DMS153 treated with DMSO at 0.1 percent for 48 hours (cell line): Measurements from ENCODE around the gene SDK2.

Source experiments
- DNase-seq: peaks from one replicate; lab custom pipeline; 2025; ENCODE audit not compliant: unreplicated experiment; lab: John Stamatoyannopoulos, UW

Gene SDK2

DNA sequence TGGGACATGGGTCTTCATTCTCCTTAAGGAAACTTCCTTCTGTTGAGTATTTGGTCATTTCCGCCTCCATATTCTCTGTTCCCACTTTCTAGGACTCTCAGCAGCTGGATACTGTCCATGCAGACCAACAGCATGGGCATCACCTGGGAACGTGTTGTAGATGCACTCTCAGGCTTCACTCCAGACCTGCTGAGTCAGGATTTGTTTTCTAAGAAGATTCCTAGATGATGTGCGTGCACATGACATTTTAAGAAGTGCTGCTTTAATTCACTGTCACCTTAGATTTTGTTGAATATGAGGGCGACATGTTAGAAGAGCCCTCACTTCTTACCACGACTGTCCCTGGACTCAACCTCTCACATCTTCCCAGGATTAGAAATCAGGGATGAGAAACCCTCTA, 10.0 kb upstream of the SDK2 start:
- DNase-seq = no peak

DNA sequence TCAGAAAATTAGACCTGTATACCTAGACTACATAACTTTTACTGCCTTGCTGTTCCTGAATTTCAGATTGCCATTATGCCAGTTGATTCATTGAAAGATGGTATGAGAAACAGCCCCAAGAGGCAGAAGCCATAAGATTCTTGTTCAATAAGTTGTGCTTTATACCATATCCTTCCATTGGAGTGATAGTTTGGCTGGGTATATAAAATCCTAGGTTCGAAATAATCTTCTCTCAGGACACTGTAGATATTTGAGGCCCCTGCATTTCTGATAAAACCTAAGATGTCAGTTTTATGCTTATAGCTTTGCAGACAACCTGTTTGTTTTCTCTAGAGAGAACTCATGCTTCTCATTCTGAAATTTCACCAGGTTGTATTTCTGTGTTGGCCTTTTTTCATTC, 9.6 kb upstream of the SDK2 start:
- no peak for DNase-seq

DNA sequence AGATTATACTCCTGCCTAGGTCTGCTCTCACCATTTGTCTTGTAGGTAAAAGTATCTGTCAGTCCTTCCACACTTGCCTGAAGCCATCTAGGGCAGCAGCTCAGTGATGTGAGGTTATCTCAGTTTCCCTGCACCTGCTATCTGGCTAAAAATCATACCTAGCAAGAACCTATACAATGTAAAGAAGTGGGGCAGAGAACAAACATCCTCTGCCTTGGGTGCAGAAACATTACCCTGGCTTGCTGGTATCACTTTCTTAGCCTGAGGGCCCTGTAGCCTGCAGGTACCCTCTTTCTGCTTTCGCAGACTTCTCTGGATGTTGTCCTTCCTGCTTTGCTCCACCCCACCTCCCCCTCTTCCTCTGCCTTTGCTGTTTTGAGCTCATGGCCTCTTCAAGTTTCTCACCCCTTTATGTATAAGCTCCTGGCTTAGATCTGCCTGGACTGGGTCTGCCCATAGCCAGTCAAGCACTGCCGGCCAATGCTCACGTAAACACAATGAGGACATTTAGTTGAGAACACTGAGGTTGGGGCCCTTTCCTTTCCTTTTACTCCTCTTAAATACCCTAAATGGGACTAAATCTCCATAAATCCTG, 8.7 kb upstream of the SDK2 start:
- no peak for DNase-seq

DNA sequence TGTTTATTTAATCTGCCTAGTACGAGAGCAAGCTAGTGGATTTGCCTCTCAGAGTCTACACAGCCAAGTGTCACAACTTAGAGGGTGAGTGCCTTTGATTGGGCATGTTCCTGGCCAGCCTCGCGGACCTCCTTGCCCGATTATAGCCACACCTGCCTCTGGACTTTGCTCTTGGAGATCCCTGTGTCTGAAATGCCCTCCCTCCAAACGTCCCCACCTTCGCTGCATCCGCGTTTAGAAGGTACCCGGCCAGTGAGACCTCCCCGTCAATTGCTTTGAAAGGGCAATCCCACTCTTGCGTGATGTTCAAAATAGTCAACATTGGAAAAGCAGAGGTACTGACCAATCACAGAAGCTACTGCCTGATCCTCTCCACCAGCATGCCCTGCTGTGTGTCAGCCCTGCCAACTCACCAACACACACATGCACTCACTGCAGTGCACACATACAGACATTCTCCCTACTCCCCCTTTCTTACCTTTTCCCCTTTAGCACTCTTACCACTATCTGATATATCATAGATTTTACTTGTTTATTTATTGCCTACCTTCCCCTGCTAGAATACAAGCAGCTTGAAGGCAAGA, 6.5 kb upstream of the SDK2 start:
- no peak for DNase-seq

DNA sequence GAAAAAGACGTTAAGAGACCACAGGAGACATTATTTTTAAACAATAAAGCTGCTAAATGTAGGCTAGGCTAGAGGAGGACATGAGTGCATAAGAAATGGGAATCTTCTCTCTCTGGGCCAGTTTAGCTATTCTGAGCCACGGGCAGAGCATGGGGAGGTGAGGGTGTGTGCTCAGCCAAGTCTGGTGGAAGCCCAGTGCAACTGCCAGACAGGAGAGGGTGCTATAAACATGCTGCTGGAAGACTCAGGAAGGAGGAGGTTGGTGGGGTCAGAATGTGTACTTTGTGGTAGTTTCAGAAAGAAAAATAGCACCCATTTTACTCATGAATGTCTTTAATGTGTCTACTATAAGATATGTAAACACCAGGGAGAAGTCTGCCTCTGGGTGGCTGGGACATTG, 5.9 kb upstream of the SDK2 start:
- no peak for DNase-seq

DNA sequence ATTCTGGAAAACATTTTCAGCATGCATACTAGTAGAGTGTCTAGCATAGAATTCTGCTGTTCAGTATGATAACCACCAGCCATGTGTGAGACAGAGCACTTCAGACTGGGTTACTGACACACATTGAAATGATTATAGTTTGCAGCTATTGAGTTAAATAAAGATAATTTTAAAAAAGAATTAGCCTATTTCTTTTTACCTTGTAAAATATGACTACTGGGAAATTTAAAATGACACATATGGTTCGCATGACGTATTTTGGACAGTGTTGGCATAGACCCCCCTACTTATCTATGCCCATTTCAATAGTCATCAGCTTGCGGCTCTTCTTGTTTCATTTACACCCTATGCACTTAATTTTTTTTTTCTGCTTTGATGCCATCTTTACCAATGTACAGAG, 4.7 kb upstream of the SDK2 start:
- DNase-seq = no peak

DNA sequence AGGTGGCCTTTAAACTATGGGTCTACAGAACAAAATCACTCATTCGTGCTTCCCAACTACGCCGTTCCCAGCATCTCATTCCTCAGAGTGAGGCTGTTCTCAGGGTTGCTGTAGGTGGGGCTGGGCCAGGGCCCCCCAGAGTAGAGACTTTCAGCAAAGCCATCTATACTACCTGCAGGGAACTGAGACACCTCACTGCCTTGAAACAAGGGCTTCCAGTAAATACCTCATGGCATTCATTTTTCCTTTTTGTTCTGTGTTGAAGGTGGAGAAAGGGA, 4.2 kb upstream of the SDK2 start:
- no peak for DNase-seq

DNA sequence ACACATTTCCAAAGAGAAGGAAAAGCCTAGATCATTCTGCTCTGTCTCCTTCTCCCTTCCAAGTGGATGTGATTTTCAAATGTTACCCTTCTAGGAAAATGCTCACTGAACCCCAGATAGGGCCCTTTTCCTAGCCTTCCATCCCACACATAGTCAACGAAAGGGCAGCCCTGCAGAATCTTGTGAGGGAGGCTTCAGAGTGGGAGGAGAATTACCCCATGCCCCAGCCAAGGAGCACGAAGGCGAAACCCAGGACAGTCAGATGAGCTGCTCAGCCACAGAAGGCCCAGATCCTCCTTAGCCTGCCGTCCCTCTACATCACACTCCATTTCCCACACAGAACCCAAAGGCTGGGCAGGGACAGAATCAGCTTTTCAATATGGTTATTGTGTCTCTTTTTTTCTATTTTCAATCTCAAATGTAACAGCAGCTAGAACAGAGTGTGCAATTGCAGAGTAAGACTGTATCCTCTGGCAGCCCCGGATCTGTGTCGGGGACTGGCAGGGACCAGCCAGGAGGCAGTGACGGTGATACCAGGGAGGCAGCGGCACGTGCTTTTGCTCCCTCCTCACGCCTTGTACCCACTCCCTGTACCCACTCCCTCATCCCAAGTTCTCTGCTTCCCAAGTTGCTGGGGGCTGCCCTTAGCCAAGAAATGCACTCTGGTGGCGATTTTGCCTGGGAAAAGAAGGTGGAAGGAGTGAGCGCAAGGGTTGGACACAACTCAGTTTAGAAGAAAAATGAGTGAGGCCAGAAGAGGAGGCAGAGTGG, 3.7 kb upstream of the SDK2 start:
- no peak for DNase-seq

DNA sequence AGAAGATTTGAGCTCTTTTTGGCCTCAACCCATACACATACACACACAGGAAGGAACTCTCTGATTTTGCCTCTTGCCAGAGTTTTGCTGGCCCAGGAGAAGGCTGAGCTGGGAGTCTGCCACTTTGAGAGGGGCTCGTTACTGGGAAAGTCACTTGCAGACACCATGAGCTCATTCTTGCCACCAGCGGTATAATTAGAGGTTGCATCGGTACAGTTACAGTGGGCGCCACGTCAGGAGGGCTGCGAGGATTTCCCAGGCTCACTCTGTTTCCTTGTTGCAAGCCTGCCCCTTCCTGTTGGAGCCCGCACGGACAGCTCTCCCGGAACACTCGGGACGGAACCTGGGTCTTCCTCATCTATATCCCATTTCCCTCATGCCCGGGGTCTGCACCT, 3.1 kb upstream of the SDK2 start:
- DNase-seq = no peak

DNA sequence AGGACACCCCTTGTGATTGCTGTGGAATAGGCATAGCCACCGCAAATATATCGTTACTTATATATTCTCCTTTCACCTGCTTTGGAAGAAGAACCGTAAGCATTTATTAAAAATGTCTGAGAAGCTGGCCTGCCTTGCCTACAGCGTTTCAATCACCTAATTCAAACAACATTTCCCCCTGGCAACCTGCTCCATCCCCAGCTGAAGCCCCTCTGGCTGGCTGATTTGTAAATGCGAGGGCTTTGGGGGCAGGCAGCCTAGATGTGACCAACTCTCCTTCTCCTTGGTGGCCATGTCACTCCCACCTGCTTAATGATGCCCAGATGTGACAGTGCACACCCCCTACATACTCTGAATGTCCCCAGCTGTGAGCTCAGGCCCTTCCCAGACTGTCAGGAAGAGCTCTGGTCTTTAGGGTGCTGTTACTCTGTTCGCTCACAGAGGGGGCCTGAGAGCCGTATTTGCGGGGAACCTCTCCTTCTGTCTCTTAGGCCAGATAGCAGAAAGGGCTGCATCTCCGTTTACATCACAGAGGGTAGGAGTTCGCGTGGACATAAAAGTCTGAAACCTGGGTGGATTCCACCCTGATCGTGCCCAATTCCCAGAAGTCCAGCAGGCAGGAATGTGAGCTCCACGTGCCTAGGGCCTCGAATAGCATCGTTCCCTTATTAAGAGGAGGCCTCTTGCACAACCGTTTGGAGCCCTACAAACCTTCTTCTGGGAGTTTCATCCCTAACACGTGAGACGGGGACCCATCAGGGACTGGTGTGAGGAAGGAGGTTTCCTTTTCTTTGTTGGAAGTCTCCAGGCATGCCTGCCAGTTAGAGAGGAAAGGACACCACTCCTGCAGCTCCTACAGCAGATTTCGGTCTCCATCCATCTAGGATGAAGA, 2.4 kb upstream of the SDK2 start:
- no peak for DNase-seq

DNA sequence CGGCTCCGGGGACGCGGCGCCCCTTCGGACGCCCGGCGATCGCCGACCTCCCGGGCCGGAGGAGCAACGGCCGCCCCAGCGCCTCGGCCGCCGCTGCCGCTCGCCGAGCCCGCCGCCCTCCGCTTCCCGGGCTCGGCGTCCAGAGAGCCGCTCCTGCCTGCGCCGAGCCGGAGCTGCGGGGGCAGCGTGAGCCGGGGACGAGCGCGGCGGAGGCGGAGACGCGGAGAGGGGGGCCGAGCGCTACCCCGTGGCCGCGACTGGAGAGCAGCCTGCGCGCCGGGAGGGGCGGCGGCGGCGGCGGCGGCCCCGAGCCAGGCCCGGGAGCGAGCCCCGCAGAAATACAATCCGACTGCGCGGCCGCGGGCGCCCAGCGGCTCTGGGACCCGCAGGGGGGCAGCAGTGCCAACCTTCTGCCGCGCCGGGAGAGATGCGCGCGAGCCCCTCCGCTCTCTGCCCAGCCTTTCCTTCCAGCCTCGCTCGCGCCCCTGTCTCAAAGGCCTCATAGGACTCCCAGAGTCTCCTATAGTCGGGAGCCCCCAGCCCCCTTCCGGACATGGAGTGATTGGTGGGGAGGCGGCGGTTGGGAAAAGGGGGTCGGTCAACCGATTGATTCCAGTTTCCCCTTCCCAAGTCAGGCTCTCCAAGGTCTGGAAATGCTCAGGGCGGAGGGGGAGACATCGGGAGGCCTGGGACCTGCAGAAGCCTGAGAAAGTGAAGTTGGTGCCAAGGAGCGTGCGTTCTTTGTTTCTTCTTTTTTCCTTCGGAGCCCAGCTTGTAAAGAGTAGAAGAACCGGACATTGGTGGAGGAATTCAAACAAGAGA, 1.0 kb upstream of the SDK2 start:
- DNase-seq = peak; percentile 70

DNA sequence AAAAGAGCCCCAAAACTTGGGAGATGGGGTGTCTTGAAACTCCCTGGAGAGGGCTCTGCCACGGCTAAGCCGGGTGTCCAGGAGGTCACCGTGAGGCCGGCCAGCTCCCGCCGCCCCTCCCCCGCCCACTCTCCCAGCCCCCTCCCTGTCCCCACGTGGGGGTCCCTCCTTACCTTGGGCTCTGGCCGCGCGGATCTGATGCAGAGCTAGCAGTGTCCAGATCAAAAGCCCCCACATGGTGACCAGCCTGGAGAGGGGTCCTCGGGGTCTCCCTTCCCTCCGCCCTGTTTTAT, 447 bp downstream of the SDK2 start:
- DNase-seq = no peak

DNA sequence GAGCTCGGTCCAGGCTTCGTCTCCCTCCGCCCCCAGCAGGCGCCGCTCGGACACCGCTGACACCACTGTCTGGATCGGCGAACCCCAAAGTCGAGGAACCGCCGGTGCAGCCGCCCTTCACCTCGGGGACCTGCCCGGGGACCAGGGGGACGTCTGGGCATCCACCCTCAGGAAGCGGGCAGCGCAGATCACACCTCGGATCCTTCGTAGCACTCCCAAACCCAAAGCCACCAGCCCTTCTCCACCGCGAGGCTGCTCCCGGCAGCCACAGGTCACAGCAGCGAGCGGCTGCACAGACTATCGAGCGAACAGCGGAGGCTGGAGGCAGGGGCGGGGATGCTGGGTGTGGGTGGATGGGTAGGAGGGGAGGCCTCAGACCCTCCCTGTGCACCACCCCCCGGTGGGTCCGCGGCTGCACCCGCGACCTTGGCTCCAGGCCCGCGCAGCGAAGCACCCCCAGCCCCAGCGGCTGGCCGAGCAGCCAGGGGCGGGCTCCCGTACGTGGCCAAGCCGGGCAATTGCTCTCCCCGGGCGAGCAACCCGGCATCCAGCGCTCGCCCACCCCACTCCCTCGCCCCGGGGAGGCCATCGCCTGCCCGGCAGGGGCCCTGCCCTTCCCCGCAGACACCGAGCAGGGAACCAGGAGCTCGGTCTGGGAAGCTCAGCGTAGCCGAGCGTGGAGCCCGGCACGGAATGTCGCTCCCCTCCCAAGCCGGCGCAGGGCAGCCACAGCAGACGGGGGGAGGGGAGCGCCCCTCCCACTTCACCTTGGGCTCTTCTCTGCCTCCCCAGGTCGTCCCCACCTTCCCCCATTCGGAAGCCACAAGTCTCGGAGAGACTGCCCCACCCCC, 1.0 kb downstream of the SDK2 start:
- DNase-seq = no peak

DNA sequence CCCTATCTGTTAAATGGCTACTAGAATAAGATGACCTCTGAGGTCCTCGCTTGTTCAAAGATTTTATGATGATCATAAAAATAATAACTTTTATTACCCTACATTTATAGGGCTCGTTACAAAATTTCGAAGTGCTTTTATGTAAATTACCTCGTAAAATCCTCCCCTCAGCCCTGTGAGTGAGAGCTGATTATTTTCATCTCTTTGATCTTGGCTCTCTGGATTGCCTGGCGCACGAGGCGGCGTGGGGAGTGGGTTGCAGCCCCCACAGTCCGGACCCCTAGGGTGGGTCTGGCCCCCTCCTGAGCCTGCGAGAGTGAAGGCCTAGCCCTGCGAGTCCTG, 1.6 kb downstream of the SDK2 start:
- DNase-seq = no peak

DNA sequence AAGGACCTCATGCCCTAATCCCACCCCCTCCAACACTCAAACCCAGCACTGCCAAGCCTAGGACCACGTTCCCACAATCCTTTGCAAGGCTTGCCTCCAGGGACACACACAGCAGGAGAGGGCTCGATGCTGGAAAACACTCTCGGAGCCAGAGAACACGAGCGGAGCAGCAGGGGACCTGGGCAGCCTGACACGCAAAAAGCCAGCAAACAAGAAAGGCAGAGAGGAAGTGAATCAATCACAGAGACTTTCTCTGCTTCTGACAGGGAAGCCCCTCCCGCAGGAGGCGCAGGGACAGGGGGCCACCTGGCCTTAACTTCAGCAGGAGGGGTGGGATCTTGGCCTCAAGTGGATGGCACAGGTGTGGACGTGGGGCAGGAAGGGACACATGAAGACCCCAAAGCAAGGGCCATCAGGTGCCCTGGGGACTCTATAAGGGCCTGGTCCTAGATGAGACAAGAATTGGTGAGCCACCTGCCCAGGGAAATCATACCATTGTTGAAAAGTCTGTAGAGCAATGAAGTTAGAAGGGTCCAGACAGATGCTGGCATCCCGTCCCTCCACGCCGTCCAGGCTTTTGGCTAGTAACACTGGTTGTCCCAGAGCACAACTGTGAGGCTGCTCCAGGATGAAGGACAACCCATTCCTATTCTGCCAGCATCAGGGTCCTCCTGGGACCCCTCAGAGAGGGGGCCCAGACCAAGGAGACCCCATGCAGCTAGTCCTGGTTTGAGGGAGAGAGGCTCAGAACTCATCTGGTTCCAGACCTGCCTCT, 2.2 kb downstream of the SDK2 start:
- no peak for DNase-seq

DNA sequence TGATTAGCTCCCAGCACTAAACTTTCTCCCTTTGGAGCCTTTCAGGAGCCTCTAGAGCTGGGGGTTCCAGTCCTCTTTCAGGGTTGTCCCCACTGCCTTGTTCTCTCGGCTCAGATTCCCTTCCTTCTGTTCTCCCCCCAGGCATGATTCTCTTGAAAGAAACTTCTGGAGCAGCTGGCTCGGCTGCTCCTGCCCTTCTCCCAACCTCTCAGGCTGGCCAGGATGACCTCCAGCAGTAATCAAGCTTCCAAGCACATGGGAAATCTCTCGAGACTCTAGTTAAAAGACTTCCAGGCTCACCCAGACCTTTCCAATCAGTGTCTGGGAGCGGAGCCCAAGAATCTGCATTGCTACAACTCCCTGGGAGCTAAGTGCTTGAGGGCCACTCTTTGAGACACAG, 3.6 kb downstream of the SDK2 start:
- no peak for DNase-seq

DNA sequence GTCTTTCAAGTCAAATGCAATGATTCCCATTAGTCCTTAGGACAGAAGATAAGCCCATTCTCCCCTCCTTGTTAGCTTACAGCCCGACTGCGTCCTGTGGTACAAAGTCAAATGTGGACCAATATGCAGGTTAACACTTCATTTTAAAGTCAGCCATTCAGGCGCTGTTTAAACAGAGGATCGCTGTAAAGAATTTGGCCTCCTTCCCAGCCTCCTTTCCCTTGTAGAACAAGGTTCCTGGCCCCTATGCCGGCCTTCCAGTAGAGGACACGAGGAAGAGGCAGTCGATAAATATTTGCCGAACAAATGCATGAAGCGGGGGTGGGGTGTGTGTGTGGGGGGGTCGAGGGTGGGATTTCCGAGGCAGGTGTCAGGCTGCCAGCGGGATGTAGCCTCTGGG, 4.3 kb downstream of the SDK2 start:
- DNase-seq = peak; percentile 94

DNA sequence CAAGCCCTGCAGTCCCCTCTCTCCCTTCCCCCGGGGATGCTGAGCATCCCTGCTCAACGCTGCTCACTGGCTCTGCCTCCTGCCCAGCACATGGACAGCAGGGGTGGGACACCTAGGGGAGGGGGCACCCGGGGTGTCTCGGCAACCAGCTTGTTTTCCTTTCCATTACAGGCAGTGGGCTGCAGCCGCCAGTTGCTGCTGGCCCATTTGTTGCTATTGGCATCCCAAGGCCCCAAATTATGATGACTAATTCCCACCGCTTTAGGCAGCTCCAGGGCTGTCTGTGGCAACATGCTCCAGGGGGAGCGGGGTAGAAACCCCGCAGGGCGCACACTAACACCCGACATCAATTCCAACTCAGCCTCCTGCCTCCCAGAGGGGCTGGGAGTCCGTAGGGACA, 4.9 kb downstream of the SDK2 start:
- DNase-seq = no peak

DNA sequence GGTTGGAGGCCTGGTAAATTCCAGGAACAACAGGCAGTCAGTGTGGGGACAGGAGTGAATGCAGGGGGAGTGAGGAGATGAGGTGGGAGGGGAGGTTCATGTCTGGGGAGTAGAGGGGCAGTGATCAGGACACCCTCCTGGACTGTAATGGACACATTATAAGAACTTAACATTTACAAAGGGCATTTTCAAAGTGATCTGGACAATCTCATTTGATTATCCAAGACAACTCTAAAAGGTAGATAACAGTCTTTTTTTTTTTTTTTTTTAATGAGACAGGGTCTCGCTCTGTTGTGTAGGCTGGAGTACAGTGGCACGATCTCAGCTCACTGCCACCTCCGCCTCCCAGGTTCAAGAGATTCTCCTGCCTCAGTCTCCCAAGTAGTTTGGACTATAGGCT, 5.7 kb downstream of the SDK2 start:
- DNase-seq = no peak

DNA sequence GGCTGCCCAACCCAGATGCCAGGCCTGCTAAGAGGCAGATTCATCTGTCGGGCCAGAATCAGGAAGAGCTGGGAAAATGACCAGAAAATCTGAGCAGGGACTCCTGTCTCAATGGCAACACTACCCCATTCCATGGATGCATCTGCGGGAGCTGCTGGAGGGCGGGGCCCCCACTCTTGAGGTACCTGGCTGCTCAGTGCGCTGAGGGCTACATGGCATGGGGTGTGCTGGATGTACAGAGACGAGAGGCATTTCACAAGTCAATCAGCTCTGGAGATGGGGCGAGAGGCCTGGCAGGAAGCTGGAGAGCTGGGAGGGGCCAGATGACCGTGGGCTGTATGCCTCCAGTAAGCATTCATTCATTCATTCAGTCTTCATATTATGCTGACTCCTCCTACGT, 6.4 kb downstream of the SDK2 start:
- no peak for DNase-seq
